ENCODE results near the gene TMPRSS9.
A peak's percentile ranks its signal among the peaks of the same experiment; 100 is the strongest.

Gene TMPRSS9

DNA sequence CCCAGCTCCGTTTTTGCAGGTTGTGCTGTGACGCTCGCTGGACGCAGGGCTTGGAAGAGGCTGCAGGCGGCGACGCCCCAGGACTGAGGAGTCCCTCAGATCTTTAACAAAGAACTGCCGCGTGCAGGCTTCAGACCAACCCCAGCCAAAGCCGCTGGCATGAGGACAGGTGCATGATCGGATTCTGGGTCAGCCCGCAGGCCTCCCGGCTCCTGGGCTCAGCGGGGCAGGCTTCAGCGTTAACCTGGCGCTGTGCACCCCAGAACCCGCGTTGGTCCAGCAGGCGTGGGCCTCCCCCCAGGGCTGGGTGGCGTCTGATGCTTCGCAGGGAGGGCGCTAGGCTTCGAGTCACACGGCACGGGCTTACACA is 68.2 kb downstream of the TMPRSS9 start:
- Histone ChIP-seq H3K9me3 (ENCODE audit: control insufficient read depth, low read length) (no peaks in the 10 kb centered on the region), H3K27me3 (ENCODE audit: control insufficient read depth, insufficient read depth, low read length, poor library complexity, severe bottlenecking) (no peaks in the 10 kb centered on the region), H3K4me3 (ENCODE audit: insufficient read depth, low read depth, low read length) (peak overlapping the region; percentile 97), H3K27ac (ENCODE audit: insufficient read depth, low read depth, low read length, poor library complexity, severe bottlenecking) (peak overlapping the region; percentile 88), H3K36me3 (ENCODE audit: control insufficient read depth, insufficient read depth, low read length) (peaks cover 21% of the 10 kb centered on the region), H3K4me1 (ENCODE audit: control insufficient read depth, insufficient read depth, low read length) (peaks cover 28% of the 10 kb centered on the region)
- WGBS, 2 experiments, result 74 to 78% methylated on average over 25 of the region's 25 CpGs

DNA sequence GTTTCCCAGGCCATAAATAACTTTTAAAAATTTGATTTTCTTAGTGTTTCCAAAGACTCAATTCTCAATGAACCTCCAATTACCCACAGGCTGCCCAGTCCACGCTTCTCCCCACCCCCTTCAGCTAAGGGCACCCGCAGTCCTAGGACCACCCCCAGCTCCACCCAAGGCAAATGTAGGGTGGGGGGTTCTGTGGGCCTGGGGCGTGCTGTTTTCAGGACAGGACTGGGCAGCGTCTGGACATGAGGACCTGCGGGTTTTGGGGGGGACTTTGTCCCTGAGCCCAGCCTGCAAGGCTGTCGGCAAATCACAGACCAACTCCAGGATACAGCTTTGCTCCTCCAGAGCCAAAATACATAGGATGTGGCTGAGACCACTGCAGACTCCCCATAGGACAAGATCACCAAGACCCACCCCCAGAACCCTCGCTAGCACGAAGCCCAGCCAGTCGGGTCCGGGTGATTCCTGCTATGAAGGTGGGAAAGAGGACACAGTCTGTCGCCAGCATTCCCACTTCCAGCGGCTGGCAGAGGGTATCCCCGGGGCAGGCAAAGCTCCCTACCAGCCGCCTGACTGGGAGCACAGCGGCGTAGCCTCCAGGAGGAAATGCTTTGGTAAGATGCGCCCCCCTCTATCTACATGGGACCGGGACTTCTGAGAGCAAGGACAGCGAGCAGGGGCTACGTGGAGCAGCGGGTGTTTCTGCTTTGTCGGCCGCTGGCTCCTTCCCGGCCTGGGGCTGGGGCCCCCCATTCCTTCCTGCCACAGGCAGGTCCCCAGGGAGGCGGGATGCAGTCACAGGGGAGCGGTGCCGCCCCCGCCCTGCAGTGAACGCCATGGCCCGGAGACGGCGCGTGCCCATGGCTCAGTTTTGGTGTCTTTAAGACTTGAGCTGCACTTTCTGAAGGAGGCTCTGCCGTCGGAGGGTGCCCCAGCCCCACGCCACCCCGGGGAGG is 69.0 kb downstream of the TMPRSS9 start:
- H3K4me1 ChIP-seq (ENCODE audit: control insufficient read depth, insufficient read depth, low read length), result peaks cover 28% of the 10 kb centered on the region
- H3K9me3 ChIP-seq (ENCODE audit: control insufficient read depth, low read length), result no peaks in the 10 kb centered on the region
- 92 to 95% methylated on average over 36 to 37 of the region's 37 CpGs for WGBS, 2 experiments
- peaks cover 25% of the 10 kb centered on the region for H3K36me3 ChIP-seq (ENCODE audit: control insufficient read depth, insufficient read depth, low read length)
- H3K27me3 ChIP-seq (ENCODE audit: control insufficient read depth, insufficient read depth, low read length, poor library complexity, severe bottlenecking), result no peaks in the 10 kb centered on the region
- H3K27ac ChIP-seq (ENCODE audit: insufficient read depth, low read depth, low read length, poor library complexity, severe bottlenecking), result peak overlapping the region; percentile 88
- no peak overlapping the region for H3K4me3 ChIP-seq (ENCODE audit: insufficient read depth, low read depth, low read length)

DNA sequence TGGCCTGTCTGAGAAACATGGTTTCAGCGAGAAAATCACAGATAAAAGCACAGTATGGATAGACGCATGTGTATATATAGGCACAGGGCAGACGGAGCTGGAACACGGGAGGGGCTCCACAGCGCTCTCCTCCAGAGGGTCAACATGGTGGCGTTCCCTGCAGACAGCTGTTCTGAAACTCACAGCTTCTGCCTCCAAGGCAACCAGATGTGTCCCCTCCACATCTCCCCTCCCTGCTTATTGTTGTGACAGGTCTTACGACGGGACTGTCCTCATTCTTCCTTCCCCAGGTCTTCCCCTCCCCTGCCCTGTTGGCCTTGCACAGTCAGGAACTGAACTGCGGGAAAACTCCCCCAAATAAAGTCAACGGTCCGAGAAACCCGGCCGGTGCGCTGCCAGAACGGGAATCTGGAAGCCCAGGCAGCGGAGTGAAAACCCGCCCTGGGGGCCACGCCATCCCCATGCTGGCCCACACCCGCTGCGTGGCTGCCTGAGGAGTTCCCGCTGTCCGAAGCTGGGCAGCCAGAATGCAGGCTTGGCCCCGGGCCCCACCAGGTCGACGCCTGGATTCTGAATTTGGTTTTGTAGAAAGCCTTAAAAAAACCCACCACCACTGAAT is 70.0 kb downstream of the TMPRSS9 start:
- Histone ChIP-seq H3K4me3 (ENCODE audit: insufficient read depth, low read depth, low read length) (no peak overlapping the region), H3K27ac (ENCODE audit: insufficient read depth, low read depth, low read length, poor library complexity, severe bottlenecking) (no peak overlapping the region), H3K36me3 (ENCODE audit: control insufficient read depth, insufficient read depth, low read length) (peaks cover 34% of the 10 kb centered on the region), H3K4me1 (ENCODE audit: control insufficient read depth, insufficient read depth, low read length) (peaks cover 22% of the 10 kb centered on the region), H3K27me3 (ENCODE audit: control insufficient read depth, insufficient read depth, low read length, poor library complexity, severe bottlenecking) (no peaks in the 10 kb centered on the region), H3K9me3 (ENCODE audit: control insufficient read depth, low read length) (no peaks in the 10 kb centered on the region)
- WGBS, 2 experiments, result 93 to 94% methylated on average over 25 of the region's 25 CpGs

DNA sequence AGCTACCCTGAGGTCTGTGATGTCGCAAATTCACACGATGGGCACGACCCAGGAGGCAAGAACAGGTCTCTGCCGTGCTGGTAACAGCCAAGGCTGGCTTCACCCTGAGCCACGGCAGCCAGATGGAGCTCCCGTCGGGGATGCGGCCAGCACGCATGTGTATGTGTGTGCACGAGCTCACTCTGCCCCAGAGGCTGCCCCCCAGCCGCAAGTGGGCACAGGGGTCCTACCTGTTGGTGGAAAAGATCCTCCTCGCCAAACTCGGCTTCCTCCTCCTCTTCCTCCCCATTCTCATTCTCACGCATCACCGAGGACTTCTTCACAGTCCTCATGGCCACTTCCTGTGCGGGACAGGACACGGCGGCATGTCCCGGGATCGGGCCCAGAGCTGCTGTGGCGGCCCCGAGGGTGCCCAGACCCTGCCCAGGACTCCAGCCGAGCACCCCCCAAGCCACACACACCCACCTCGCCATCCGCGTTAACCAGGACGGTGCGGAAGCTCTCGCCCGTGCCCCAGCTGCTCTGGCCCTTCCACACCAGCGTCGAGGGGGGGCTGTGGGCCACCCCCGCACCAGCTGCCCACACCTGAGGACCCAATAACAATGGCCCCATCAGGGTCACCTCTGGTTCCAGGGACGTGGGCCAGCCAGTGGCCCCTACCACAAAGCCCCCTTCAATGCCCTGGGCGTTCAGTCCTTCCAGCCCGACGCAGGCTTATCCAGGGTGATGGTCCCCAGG is 71.4 kb downstream of the TMPRSS9 start:
- no peak overlapping the region for H3K4me3 ChIP-seq (ENCODE audit: insufficient read depth, low read depth, low read length)
- H3K36me3 ChIP-seq (ENCODE audit: control insufficient read depth, insufficient read depth, low read length), result peaks cover 38% of the 10 kb centered on the region
- 95 to 96% methylated on average over 37 of the region's 37 CpGs for WGBS, 2 experiments
- no peaks in the 10 kb centered on the region for H3K9me3 ChIP-seq (ENCODE audit: control insufficient read depth, low read length)
- no peaks in the 10 kb centered on the region for H3K27me3 ChIP-seq (ENCODE audit: control insufficient read depth, insufficient read depth, low read length, poor library complexity, severe bottlenecking)
- H3K4me1 ChIP-seq (ENCODE audit: control insufficient read depth, insufficient read depth, low read length), result peaks cover 10% of the 10 kb centered on the region
- H3K27ac ChIP-seq (ENCODE audit: insufficient read depth, low read depth, low read length, poor library complexity, severe bottlenecking), result no peak overlapping the region

DNA sequence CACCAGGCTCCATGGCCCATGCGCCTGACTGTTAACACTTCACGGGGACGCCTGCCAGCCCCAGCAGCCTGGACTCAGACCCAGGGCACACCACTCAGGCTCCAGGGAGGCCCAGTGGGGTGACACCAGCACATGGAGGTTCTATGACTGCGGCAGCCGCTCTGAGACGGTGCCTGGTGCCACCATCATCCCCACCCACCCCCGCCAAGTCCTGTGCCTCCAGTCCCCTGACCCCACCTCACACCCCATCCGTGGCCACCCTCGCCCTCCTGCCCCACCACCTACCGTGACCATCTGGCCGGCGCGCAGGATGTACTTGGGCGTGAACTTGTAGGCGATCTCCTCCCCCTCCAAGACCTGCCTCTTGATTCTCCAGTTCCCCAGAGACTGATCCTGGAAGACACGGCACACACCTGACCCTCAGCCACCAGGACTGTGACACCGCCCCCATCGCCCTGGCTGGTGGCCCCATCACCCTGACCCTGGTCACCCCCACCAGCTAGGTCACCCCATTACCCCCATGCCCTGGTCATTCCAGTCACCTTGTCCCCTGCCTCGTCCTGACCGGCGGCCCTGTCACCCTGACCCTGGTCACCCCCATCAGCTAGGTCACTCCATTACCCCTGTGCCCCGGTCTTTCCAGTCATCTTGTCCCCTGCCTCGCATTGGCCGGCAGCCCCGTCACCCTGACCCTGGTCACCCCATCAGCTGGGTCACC is 72.2 kb downstream of the TMPRSS9 start:
- 94% methylated on average over 25 of the region's 25 CpGs for WGBS, 2 experiments
- Histone ChIP-seq H3K4me3 (ENCODE audit: insufficient read depth, low read depth, low read length) (no peak overlapping the region), H3K27ac (ENCODE audit: insufficient read depth, low read depth, low read length, poor library complexity, severe bottlenecking) (no peak overlapping the region), H3K27me3 (ENCODE audit: control insufficient read depth, insufficient read depth, low read length, poor library complexity, severe bottlenecking) (no peaks in the 10 kb centered on the region), H3K36me3 (ENCODE audit: control insufficient read depth, insufficient read depth, low read length) (peaks cover 44% of the 10 kb centered on the region), H3K4me1 (ENCODE audit: control insufficient read depth, insufficient read depth, low read length) (peaks cover 5% of the 10 kb centered on the region), H3K9me3 (ENCODE audit: control insufficient read depth, low read length) (no peaks in the 10 kb centered on the region)

DNA sequence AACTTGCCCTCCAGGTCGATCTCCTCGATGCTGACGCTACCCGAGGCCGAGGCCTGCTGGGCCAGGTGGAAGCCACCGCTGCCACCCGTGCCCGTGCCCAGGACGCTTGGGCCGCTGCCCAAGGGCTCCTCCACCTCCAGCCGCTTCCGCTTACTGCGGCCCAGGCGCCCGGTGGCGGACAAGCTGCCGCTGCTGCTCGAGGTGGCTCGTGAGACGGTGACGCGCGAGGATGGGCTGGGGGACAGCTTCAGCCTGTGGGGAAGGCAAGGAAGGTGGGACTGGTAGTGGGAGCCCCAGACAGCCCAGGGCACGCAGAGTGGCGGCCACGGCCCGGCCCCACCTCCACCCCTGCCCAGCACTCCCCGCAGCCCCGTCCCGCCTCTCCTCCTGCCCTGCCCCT is 73.8 kb downstream of the TMPRSS9 start:
- 96 to 97% methylated on average over 30 of the region's 30 CpGs for WGBS, 2 experiments
- Histone ChIP-seq H3K4me3 (ENCODE audit: insufficient read depth, low read depth, low read length) (no peak overlapping the region), H3K27me3 (ENCODE audit: control insufficient read depth, insufficient read depth, low read length, poor library complexity, severe bottlenecking) (no peaks in the 10 kb centered on the region), H3K9me3 (ENCODE audit: control insufficient read depth, low read length) (no peaks in the 10 kb centered on the region), H3K4me1 (ENCODE audit: control insufficient read depth, insufficient read depth, low read length) (peaks cover 3% of the 10 kb centered on the region), H3K36me3 (ENCODE audit: control insufficient read depth, insufficient read depth, low read length) (peaks cover 57% of the 10 kb centered on the region), H3K27ac (ENCODE audit: insufficient read depth, low read depth, low read length, poor library complexity, severe bottlenecking) (no peak overlapping the region)

DNA sequence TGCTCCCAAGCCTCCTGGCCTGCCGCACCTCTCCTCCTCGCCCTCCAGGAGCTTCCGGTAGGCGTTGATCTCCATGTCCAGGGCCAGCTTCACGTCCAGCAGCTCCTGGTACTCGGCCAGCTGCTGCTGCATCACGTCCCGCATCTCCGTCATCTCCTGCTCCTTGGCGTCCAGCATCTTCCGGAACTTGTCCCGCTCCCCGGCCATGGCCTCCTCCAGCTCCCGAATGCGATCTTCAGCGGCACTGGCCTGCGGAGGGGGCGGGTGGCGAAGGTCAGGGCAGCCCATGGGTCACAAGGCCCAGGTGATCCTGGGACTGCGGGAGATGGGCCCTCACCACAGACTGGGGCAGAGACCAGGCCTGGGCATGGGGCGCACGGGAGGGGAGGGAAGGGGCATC is 74.2 kb downstream of the TMPRSS9 start:
- no peaks in the 10 kb centered on the region for H3K27me3 ChIP-seq (ENCODE audit: control insufficient read depth, insufficient read depth, low read length, poor library complexity, severe bottlenecking)
- no peak overlapping the region for H3K4me3 ChIP-seq (ENCODE audit: insufficient read depth, low read depth, low read length)
- H3K9me3 ChIP-seq (ENCODE audit: control insufficient read depth, low read length), result no peaks in the 10 kb centered on the region
- peaks cover 57% of the 10 kb centered on the region for H3K36me3 ChIP-seq (ENCODE audit: control insufficient read depth, insufficient read depth, low read length)
- no peak overlapping the region for H3K27ac ChIP-seq (ENCODE audit: insufficient read depth, low read depth, low read length, poor library complexity, severe bottlenecking)
- H3K4me1 ChIP-seq (ENCODE audit: control insufficient read depth, insufficient read depth, low read length), result no peaks in the 10 kb centered on the region
- WGBS, 2 experiments, result 97% methylated on average over 22 of the region's 22 CpGs

DNA sequence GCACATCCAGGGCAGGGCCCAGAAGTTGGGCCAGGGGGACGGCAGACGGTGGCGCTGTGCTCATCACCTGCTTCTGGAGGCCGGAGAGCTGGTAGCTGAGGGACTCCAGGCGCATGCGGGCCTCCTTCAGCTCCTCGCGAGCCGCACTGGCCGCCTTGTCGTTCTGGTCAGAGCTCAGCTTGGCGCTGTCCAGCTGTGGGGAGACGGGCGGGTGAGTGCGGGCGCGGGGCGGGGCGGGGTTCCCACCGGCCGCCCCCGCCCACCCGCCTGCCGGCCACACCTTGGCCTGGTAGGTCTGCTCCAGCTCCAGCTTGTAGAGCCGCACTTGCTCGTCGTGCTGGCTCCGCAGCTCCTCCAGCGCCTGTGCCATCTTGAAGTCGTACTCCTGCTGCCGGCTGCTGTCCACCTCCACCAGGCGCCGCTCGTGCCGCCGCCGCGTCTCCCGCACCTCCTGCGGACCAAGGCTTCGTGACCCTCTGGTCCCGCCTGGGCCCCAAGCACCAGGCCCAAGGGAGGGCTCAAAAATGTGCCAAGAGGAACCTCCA is 74.7 kb downstream of the TMPRSS9 start:
- 96 to 97% methylated on average over 42 of the region's 42 CpGs for WGBS, 2 experiments
- H3K27me3 ChIP-seq (ENCODE audit: control insufficient read depth, insufficient read depth, low read length, poor library complexity, severe bottlenecking), result no peaks in the 10 kb centered on the region
- peaks cover 57% of the 10 kb centered on the region for H3K36me3 ChIP-seq (ENCODE audit: control insufficient read depth, insufficient read depth, low read length)
- no peak overlapping the region for H3K4me3 ChIP-seq (ENCODE audit: insufficient read depth, low read depth, low read length)
- H3K9me3 ChIP-seq (ENCODE audit: control insufficient read depth, low read length), result no peaks in the 10 kb centered on the region
- no peak overlapping the region for H3K27ac ChIP-seq (ENCODE audit: insufficient read depth, low read depth, low read length, poor library complexity, severe bottlenecking)
- H3K4me1 ChIP-seq (ENCODE audit: control insufficient read depth, insufficient read depth, low read length), result no peaks in the 10 kb centered on the region

DNA sequence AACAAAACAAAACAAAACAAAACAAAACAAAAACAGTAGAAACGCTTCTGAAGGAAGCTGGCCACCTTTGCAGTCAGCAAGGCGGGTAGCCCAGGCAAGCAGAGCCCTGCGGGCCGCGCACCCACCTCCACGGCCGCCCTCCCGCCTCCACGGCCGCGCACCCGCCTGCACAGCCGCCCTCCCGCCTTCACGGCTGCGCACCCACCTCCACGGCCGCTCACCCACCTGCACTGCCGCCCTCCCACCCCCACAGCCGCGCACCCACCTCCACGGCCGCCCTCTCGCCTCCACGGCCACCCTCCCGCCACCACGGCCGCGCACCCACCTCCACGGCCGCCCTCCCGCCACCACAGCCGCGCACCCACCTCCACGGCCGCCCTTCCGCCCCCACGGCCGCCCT is 76.3 kb downstream of the TMPRSS9 start:
- H3K4me1 ChIP-seq (ENCODE audit: control insufficient read depth, insufficient read depth, low read length), result no peaks in the 10 kb centered on the region
- no peaks in the 10 kb centered on the region for H3K27me3 ChIP-seq (ENCODE audit: control insufficient read depth, insufficient read depth, low read length, poor library complexity, severe bottlenecking)
- 94 to 98% methylated on average over 39 of the region's 39 CpGs for WGBS, 2 experiments
- no peak overlapping the region for H3K27ac ChIP-seq (ENCODE audit: insufficient read depth, low read depth, low read length, poor library complexity, severe bottlenecking)
- no peaks in the 10 kb centered on the region for H3K9me3 ChIP-seq (ENCODE audit: control insufficient read depth, low read length)
- no peak overlapping the region for H3K4me3 ChIP-seq (ENCODE audit: insufficient read depth, low read depth, low read length)
- peaks cover 49% of the 10 kb centered on the region for H3K36me3 ChIP-seq (ENCODE audit: control insufficient read depth, insufficient read depth, low read length)

Data from ectodermal cell (in vitro differentiated cells).